Stimulated activated CD4-positive, alpha-beta T cell treated with anti-CD3 and anti-CD28 coated beads, TNF-alpha, amount 100 ng/mL, for 4 hours (primary cell): ENCODE data around the gene TJAP1.
A peak's percentile ranks its signal among the peaks of the same experiment; 100 is the strongest.
"Not testable (repeated sequence)": the region's sequence is repeated elsewhere in the genome, so short reads cannot be mapped to it uniquely, and the experiment has no call there.

Source experiments
- DNase-seq, 3 experiments: peaks; one replicate each; pipeline ENCODE4 v3.0.0-alpha.2; 2020; ENCODE audit warnings: low read depth in 3 of 3

Gene TJAP1

GRCh38 chr6:43452896-43453295 lies 24.5 kb upstream of the TJAP1 start:
- no peak for DNase-seq

- no peak for DNase-seq
Observed at GRCh38 chr6:43453831-43454230, 23.5 kb upstream of the TJAP1 start.

- DNase-seq: peak; percentile 34 to 59 (median 42)
Observed at GRCh38 chr6:43454290-43454695, 23.1 kb upstream of the TJAP1 start.

- peak in 2 of 3 experiments; percentile 21 to 31 for DNase-seq
Observed at GRCh38 chr6:43454696-43455530, 22.5 kb upstream of the TJAP1 start.

DNA sequence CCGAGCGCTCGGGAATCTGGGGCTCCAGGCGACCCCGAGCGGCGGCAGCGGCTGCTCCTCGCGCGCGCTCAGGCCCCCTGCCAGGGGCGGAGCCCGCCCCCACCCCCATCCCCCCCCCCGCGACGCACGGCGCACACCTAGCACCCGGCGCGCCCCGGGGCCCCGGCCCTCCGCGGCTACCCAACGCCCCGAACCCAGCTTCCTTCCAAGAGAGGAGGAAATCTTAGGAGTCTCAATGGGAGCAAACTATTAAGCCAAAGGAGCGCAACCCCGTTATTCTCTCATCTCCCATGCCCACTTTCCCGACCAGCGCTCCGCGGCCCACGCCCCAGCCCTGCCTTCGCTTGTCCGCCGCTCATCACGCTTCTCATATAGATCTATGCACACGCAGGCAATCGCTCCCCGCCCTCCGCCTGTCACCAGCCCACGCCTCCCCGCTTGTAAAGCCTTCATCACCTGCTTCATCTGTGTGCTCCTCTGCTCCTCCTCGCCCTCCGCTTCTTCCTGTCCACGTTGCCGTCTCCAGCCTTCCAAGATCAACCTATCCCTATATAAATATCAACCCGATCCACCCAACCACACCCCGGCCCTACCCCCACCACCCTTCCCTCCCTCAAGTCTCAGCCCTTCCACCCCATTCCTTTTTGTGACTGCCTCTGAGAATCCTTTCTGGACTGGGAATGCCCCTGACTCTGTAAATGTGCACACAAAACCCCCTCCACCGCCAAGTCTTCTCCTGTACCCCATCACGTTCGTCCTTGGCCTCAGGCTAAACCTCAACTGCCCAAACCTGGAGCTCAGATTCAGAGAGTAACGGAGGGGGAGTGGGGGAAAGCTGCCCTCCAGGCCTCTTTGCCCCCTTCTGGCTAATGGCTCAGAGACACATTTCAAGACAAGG lies 21.6 kb upstream of the TJAP1 start, which contains the start of gene DLK2:
Gene DLK2 (minus strand): TSS at position 18 of the 898 bp plus-strand sequence. CDS start 723 bp downstream, outside the sequence.
- DNase-seq: peak; percentile 36 to 69 (median 59)

GRCh38 chr6:43457643-43458042 lies 19.7 kb upstream of the TJAP1 start:
- DNase-seq: no peak

DNA sequence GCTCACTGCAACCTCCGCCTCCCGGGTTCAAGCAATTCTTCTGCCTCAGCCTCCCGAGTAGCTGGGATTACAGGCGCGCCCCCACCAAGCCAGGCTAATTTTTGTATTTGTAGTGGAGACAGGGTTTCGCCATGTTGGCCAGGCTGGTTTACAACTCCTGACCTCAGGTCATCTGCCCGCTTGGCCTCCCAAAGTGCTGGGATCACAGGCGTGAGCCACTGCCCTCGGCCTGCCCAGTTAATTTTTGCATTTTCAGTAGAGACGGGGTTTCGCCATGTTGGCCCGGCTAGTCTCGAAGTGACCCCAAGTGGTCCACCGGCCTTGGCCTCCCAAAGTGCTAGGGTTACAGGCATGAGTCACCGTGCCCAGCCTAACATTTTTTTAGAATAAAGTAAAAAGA lies 19.2 kb upstream of the TJAP1 start:
- not testable (repeated sequence) for DNase-seq

GRCh38 chr6:43459535-43459934 lies 17.8 kb upstream of the TJAP1 start:
- no peak for DNase-seq

- DNase-seq: no peak
Observed at GRCh38 chr6:43460032-43460431, 17.3 kb upstream of the TJAP1 start.

DNA sequence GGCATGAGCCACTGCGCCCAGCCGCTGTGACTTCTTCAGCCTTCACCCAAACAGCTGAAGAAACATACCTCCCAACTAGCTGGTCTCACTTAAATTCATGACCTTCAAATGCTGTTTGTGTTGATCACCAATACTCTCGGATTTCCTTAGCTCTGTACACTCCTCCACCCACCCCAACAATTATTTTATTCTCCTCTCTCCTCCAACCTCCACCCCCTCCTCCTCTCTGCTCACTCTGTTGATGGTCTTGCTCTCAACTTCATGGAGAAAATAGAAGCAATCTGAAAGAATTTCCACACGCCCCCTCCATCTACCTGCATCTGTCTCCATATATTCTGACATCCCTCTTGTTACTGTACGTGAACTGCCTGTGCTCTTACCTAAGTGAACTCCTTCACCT lies 15.4 kb upstream of the TJAP1 start:
- DNase-seq: no peak

GRCh38 chr6:43464337-43464736 lies 13.0 kb upstream of the TJAP1 start:
- DNase-seq: no peak

DNA sequence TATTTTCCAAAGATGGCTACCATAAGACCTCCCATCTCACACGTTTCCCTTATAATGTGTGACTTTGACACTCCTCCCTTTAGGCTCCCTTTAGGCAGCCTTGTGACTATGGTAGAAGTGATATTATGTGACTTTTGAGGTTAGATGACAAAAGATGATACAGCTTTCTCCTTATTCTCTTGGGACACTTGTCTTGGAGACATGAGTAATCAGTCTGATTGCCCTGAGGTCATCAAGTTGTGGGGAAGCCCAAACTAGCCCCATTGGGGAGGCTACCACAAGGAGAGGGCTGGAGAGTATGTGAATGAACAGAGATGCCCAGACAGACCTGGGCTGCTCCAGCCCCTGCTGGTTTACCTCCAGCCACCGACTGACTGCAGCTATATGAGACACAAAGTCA lies 11.4 kb upstream of the TJAP1 start:
- no peak for DNase-seq

- not testable (repeated sequence) for DNase-seq
Observed at GRCh38 chr6:43467265-43467664, 10.1 kb upstream of the TJAP1 start.

DNA sequence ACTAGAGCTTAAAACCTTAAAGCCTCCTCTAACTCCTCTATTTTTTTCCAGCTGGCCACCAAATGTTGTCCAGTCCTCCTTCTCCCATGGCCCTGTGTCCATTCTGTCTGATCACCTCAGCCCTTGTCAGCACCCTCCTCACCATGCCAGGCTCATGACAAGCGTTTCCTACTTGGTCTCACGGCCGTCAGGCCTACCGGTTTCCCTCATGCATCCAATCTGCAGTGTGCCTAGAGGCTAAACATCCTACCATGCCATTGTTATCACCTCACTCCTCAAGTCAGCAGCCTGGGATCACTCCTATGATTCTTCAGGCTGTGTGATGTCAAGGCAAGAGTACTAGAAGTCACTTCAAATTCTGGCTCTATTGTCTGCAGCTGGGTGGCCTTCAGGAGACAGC lies 9.6 kb upstream of the TJAP1 start:
- no peak for DNase-seq

DNA sequence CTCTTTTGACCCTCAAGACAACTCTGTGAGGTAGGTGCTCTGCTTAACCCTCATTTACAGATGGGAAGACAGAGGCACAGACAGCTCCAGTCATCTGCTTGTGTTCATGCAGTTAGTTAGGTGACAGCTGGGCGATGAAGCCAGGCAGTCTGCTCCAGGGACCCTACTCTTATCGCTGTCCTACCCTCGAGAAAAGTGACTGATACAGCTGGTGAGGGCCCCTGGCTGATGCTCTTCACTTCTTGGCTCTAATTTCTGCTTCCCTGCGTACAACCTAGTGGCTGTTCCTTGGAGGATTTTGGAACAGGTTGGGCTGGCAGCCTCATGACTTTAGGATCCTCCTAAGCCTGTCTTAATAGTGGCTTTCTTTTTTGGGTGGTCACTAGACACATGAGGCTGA lies 9.1 kb upstream of the TJAP1 start:
- no peak for DNase-seq

DNA sequence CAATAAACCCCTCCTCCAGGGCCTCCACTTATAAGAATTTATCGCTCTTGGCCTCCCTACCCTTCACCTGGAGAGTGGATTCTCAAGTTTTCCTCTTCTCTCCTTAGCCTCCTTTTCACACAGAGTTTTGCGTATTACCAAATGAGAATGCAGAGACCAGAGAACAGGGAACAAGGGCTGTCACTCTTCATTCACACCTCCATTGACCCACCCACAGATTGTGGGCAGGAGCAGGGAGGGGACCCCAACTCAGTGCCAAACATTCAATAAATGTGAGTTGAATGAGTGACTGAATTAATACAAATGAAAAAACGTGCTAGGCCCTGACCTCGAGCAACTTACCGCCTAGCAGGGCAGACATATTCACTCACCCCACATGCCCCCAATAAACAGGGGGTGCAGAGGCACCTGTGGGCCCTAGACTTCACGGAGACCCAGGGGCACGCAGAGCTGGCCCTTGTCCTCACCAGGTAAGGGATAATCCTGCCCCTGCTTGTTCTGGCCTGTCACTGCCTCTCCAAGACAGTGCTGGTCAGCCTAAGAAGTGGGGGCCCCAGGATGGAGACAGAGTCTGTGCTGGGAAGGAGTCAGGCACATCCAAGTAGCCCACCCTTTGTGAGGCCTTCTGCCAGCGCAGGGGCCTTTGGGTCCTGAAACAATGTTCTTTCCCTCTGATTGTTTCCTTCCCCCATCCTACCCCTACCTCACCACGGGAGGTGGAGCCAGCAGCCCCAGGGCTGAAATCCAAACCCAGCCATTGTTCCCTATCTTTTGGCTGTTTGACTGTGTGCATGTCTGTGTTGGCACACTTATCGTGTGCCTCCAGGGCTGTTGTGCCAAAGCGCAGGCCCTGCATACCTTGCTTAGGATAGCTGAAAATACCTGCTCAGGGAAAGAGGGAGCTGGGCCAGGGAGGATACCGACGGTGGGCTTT lies 8.4 kb upstream of the TJAP1 start:
- DNase-seq: no peak

DNA sequence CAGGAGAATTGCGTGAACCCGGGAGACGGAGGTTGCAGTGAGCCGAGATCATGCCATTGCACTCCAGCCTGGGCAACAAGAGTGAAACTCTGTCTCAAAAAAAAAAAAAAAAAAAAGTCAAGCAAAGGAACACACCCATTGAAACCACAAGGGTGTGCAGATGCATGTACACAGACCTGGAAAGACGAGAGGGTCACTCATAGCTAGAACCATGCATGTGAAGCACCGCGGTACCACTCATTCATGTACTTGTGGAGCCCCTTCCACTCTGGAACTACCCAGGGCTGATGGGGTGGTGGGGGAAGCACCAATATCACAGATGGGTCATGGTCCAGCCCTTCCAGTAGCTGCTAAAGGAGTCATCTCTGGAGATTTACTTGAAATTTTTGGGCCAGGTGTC lies 7.4 kb upstream of the TJAP1 start:
- DNase-seq: no peak

GRCh38 chr6:43471399-43471798 lies 6.0 kb upstream of the TJAP1 start:
- no peak for DNase-seq

DNA sequence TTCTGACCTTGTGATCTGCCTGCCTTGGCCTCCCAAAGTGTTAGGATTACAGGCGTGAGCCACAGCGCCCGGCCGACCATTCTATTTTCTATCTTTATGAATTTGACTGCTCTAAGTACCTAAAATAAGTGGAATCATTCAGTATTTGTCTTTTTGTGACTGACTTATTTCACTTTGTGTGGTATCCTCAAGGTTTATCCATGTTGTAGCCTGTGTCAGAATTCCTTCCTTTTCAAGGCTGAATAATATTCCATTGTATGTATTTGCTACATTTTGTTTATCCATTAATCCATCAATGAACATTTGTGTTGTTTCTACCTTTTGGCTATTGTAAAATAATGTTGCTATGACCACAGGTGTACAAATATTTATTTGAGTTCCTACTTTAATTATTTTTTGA lies 4.9 kb upstream of the TJAP1 start:
- DNase-seq: no peak

GRCh38 chr6:43475516-43475915 lies 1.9 kb upstream of the TJAP1 start:
- DNase-seq: no peak

DNA sequence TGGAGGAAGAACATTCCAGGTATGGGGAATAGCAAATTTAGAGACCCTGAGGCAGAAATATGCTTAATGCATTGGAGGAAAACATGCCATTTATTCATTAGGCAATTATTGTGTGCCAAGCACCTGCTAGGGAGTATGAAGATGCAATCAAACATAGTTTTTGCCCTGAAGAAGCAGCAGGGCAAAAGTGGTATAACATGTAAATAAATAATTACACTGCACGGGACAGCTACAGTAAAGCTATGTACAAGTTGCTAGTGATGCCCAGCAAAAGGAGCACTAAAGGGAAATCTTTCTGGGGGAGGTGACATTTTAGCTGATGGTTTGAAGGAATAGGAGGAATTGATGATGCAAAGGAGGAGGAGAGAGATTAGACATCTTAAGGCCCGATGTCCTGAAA lies 624 bp upstream of the TJAP1 start:
- DNase-seq: no peak

DNA sequence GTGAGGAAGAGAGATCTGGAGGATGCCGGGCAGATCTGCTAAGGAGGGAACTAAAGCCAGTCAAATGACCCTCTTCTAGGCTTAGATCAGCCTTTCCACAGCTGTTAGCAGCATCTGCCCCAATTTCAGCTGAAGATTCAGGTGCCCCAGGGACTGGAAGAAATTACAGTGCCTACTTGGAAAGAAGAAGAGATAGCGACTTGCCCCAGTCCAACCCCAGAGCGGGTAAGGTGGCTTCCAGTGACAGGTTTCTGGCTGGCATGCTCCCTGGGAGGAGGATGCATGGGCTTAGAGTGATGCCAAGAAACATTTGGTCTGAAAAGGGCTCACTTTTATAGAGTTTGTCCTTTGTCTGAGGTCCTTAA lies 620 bp downstream of the TJAP1 start:
- no peak for DNase-seq
